Smooth muscle cell (in vitro differentiated cells): ENCODE measurements around the gene PLBD2. TPM values are rescaled to one million over a fixed set of nuclear protein-coding genes. Genes with fewer than 3 reads are reported as not detected.

Source experiments
- DNase-seq: peaks from one replicate; lab custom pipeline; 2025; ENCODE audit not compliant: unreplicated experiment; lab: John Stamatoyannopoulos, UW
- H2AFZ ChIP-seq: fragments of 200-600 bp; sonication (generic); 2 replicates; pipeline ENCODE4 v1.6.0; 2016; ENCODE audit warnings: antibody characterized with exemption, low read depth, mild to moderate bottlenecking
- H3F3A ChIP-seq: fragments of 200-600 bp; sonication (generic); 2 replicates; pipeline ENCODE4 v1.6.0; 2017; ENCODE audit warnings: antibody characterized with exemption, low read depth
- H3K27ac ChIP-seq: fragments of 200-600 bp; sonication (generic); 2 replicates; pipeline ENCODE4 v1.5.1; 2016; ENCODE audit warnings: low read depth, mild to moderate bottlenecking
- H3K27me3 ChIP-seq: fragments of 200-600 bp; sonication (generic); 2 replicates; pipeline ENCODE4 v1.6.1; 2016; ENCODE audit warnings: low read depth, mild to moderate bottlenecking
- H3K36me3 ChIP-seq: fragments of 200-600 bp; sonication (generic); 2 replicates; pipeline ENCODE4 v1.5.1; 2016; ENCODE audit warnings: low read depth
- H3K4me1 ChIP-seq: fragments of 200-600 bp; sonication (generic); 2 replicates; pipeline ENCODE4 v1.5.1; 2016; ENCODE audit warnings: low read depth
- H3K4me2 ChIP-seq: fragments of 200-600 bp; sonication (generic); 2 replicates; pipeline ENCODE4 v1.6.0; 2016; ENCODE audit warnings: mild to moderate bottlenecking
- H3K4me3 ChIP-seq: fragments of 200-600 bp; sonication (generic); 2 replicates; pipeline ENCODE4 v1.5.1; 2016; ENCODE audit warnings: mild to moderate bottlenecking
- H3K79me2 ChIP-seq: fragments of 200-600 bp; sonication (generic); 2 replicates; pipeline ENCODE4 v1.6.0; 2016; ENCODE audit warnings: low read depth, mild to moderate bottlenecking
- H3K9ac ChIP-seq: fragments of 200-600 bp; sonication (generic); 2 replicates; pipeline ENCODE4 v1.6.0; 2016; ENCODE audit warnings: low read depth
- H3K9me3 ChIP-seq: fragments of 200-600 bp; sonication (generic); replicated peaks from 2 replicates; pipeline ENCODE4 v1.5.1; 2016; ENCODE audit warnings: low read depth
- H4K20me1 ChIP-seq: fragments of 200-600 bp; sonication (generic); 2 replicates; pipeline ENCODE4 v1.6.0; 2016; ENCODE audit warnings: low read depth
- WGBS: methylation state at CpG from one replicate; pipeline ENCODE4 v1.1.7; 2016; ENCODE audit warnings: low lambda C conversion rate; 5-methylcytosine and 5-hydroxymethylcytosine counted together
- polyA plus RNA-seq: library from polyadenylated mRNA; unstranded; fragments of >200 nt; fragmentation: Nextera tagmentation; extraction: Ambion mirVana; gene quantifications from 2 replicates; pipeline ENCODE4 v1.2.1, GENCODE V29; 2016
- total RNA-seq: library from RNA; depleted of rRNA; stranded (reverse); fragments of >200 nt; gene quantifications from 2 replicates; pipeline ENCODE4 v1.2.3, GENCODE V29; 2014
- TF ChIP-seq, protein P1 (sequence below): fragments of 200-600 bp; sonication (generic); IDR thresholded peaks from 2 replicates; pipeline ENCODE4 v1.5.1; 2017; ENCODE audit warnings: borderline replicate concordance, mild to moderate bottlenecking, antibody characterized with exemption; ENCODE audit not compliant: insufficient read depth, poor library complexity, severe bottlenecking

The PLBD2 gene
- total and polyA plus RNA-seq, 2 experiments from 2014 or later = 19.6 to 32.9 TPM

DNA sequence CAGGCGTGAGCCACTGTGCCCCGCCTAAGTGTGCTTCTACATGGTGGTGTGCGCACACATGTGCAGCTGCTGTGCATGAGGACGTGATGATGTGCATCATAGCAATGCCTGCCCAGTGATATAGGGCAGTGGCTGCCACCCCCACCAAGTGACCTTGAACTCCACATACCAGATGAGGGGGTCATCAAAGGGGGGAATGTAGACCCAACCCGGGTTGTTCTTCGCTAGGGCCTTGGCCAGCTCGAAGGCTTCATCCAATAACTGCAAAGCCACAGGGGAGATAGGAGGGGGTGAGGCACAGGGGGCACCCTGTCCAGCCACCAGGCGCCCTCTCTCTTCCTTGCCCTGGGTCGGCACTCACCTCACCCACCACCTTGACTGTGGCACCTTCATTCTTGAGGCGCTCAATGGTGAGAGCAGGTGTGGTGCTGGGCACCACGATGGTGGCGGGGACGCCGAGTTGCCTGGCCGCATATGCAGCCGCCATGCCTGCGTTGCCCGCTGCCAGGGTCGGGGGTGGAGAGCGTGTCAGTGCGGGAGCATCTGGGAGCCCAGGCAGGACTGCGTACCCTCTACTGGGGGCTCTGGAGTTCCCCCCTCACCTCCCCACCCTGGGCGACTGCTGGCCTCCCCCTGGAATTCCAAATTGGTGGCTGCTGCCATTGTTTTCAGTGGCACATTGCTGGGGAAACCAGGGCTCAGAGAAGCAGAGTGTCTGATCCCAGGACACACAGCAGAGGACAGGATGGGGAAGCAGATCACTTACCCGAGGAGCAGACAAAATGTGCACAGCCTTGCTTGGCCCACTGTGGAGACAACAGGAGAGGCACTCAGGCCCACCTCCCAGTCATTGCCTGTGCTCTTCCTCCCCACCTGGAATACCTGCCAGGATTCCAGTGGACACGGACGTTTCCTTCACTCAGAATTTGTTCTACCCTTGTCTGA, 40.2 kb downstream of the PLBD2 start:
- no peak overlapping the region for H3K4me2 ChIP-seq
- no peaks in the 10 kb centered on the region for H4K20me1 ChIP-seq
- H3K27me3 ChIP-seq = no peaks in the 10 kb centered on the region
- WGBS = 89% methylated on average over 26 of the region's 26 CpGs
- TF ChIP-seq, protein P1, sequence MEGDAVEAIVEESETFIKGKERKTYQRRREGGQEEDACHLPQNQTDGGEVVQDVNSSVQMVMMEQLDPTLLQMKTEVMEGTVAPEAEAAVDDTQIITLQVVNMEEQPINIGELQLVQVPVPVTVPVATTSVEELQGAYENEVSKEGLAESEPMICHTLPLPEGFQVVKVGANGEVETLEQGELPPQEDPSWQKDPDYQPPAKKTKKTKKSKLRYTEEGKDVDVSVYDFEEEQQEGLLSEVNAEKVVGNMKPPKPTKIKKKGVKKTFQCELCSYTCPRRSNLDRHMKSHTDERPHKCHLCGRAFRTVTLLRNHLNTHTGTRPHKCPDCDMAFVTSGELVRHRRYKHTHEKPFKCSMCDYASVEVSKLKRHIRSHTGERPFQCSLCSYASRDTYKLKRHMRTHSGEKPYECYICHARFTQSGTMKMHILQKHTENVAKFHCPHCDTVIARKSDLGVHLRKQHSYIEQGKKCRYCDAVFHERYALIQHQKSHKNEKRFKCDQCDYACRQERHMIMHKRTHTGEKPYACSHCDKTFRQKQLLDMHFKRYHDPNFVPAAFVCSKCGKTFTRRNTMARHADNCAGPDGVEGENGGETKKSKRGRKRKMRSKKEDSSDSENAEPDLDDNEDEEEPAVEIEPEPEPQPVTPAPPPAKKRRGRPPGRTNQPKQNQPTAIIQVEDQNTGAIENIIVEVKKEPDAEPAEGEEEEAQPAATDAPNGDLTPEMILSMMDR = no peak
- DNase-seq = no peak
- H3K79me2 ChIP-seq = no peaks in the 10 kb centered on the region
- H3F3A ChIP-seq = no peaks in the 10 kb centered on the region
- no peak overlapping the region for H3K4me3 ChIP-seq
- no peak overlapping the region for H2AFZ ChIP-seq
- H3K4me1 ChIP-seq = no peaks in the 10 kb centered on the region
- H3K9ac ChIP-seq = no peak overlapping the region
- no peaks in the 10 kb centered on the region for H3K9me3 ChIP-seq
- H3K27ac ChIP-seq = no peak overlapping the region
- H3K36me3 ChIP-seq = no peaks in the 10 kb centered on the region

DNA sequence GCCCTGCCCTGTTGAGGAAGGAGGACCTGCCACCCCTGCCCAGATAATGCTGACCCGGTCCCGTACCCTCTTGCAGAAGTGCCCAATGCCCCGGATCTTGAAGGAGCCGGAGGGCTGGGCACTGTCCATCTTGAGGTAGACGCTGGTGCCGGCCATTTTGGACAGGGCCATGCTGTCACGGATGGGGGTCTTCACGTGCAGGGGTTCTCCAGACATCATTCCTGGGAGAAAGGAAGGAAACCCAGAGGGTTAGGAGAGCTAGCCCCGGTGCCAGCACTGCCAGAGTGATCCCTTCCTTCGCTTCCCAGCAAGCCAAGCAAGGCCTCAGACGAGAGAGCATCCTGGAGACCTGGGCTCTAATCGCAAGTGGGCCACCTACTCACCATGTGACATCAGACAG, 41.1 kb downstream of the PLBD2 start:
- Histone ChIP-seq H3K9ac (no peak overlapping the region), H3K27ac (no peak overlapping the region), H3K4me3 (no peak overlapping the region), H3K9me3 (no peaks in the 10 kb centered on the region), H3K4me2 (no peak overlapping the region), H3K36me3 (no peaks in the 10 kb centered on the region), H3K27me3 (no peaks in the 10 kb centered on the region), H2AFZ (no peak overlapping the region), H3K79me2 (no peaks in the 10 kb centered on the region), H3F3A (no peaks in the 10 kb centered on the region), H3K4me1 (no peaks in the 10 kb centered on the region), H4K20me1 (no peaks in the 10 kb centered on the region)
- DNase-seq = no peak
- TF ChIP-seq, protein P1 = no peak
- 95% methylated on average over 12 of the region's 12 CpGs for WGBS

GRCh38 chr12:113400362-113400761, 42.0 kb downstream of the PLBD2 start:
- Histone ChIP-seq H3K79me2 (no peaks in the 10 kb centered on the region), H3K36me3 (no peaks in the 10 kb centered on the region), H3K4me1 (no peaks in the 10 kb centered on the region), H3F3A (no peaks in the 10 kb centered on the region), H3K27me3 (no peaks in the 10 kb centered on the region), H3K27ac (no peak overlapping the region), H3K9me3 (no peaks in the 10 kb centered on the region), H3K4me3 (no peak overlapping the region), H3K9ac (no peak overlapping the region), H4K20me1 (no peaks in the 10 kb centered on the region), H2AFZ (no peak overlapping the region), H3K4me2 (no peak overlapping the region)
- DNase-seq = no peak
- WGBS = 89% methylated on average over 4 of the region's 4 CpGs
- TF ChIP-seq, protein P1 = no peak
